H9 (cell line): ENCODE results near the gene RLF. TPM values are rescaled to one million over a fixed set of nuclear protein-coding genes. Genes with fewer than 3 reads are reported as not detected.
A peak's percentile ranks its signal among the peaks of the same experiment; 100 is the strongest.

Source experiments
- DNase-seq: peaks from one replicate; pipeline ENCODE4 v3.0.0-alpha.2; 2017
- H2AFZ ChIP-seq: one replicate; pipeline ENCODE4 v1.6.1; 2013; ENCODE audit warnings: mild to moderate bottlenecking, low read length, control low read depth, moderate library complexity
- H2AK5ac ChIP-seq: 2 replicates; pipeline ENCODE4 v1.6.1; 2013; ENCODE audit warnings: low read length, control low read depth, mixed read lengths; ENCODE audit not compliant: insufficient read length
- H2BK120ac ChIP-seq: one replicate; pipeline ENCODE4 v1.6.1; 2013; ENCODE audit warnings: low read depth, mild to moderate bottlenecking, low read length, control low read depth, inconsistent platforms; ENCODE audit not compliant: poor library complexity, severe bottlenecking
- H2BK12ac ChIP-seq: 2 replicates; pipeline ENCODE4 v1.6.1; 2013; ENCODE audit warnings: low read length, control low read depth, mixed read lengths, low read depth; ENCODE audit not compliant: insufficient read length
- H2BK15ac ChIP-seq: 2 replicates; pipeline ENCODE4 v1.6.1; 2013; ENCODE audit warnings: low read depth, low read length, control low read depth
- H2BK20ac ChIP-seq: one replicate; pipeline ENCODE4 v1.6.1; 2013; ENCODE audit warnings: low read depth, mild to moderate bottlenecking, low read length, control low read depth, inconsistent platforms; ENCODE audit not compliant: poor library complexity, severe bottlenecking
- H2BK5ac ChIP-seq: 2 replicates; pipeline ENCODE4 v1.6.1; 2013; ENCODE audit warnings: low read length, control low read depth, mixed read lengths; ENCODE audit not compliant: insufficient read length
- H3K14ac ChIP-seq: 2 replicates; pipeline ENCODE4 v1.6.1; 2013; ENCODE audit warnings: low read length, control low read depth; ENCODE audit not compliant: insufficient read depth
- H3K18ac ChIP-seq: 2 replicates; pipeline ENCODE4 v1.6.1; 2013; ENCODE audit warnings: low read depth, mild to moderate bottlenecking, mixed read lengths, low read length, control low read depth; ENCODE audit not compliant: insufficient read length
- H3K23ac ChIP-seq: 2 replicates; pipeline ENCODE4 v1.6.1; 2013; ENCODE audit warnings: low read length, control low read depth, mixed read lengths, low read depth; ENCODE audit not compliant: insufficient read length
- H3K23me2 ChIP-seq: 2 replicates; pipeline ENCODE4 v1.6.1; 2013; ENCODE audit warnings: low read depth, mild to moderate bottlenecking, mixed read lengths, low read length, control low read depth; ENCODE audit not compliant: insufficient read length, poor library complexity, severe bottlenecking
- H3K27ac ChIP-seq: 2 replicates; pipeline ENCODE4 v1.5.1; 2013; ENCODE audit warnings: low read length, control low read depth, mixed read lengths, low read depth; ENCODE audit not compliant: insufficient read length
- H3K27me3 ChIP-seq: 2 replicates; pipeline ENCODE4 v1.6.1; 2013; ENCODE audit warnings: low read length, control low read depth, inconsistent platforms; ENCODE audit not compliant: insufficient read depth
- H3K4ac ChIP-seq: 2 replicates; pipeline ENCODE4 v1.6.1; 2013; ENCODE audit warnings: low read depth, mild to moderate bottlenecking, control low read depth, inconsistent platforms, low read length, moderate library complexity
- H3K4me1 ChIP-seq: 2 replicates; pipeline ENCODE4 v1.6.1; 2013; ENCODE audit warnings: low read length, control low read depth, inconsistent platforms; ENCODE audit not compliant: insufficient read depth
- H3K4me2 ChIP-seq: 2 replicates; pipeline ENCODE4 v1.6.1; 2013; ENCODE audit warnings: low read length, control low read depth, mixed read lengths; ENCODE audit not compliant: insufficient read length, insufficient read depth
- H3K56ac ChIP-seq: 2 replicates; pipeline ENCODE4 v1.6.1; 2013; ENCODE audit warnings: low read depth, mild to moderate bottlenecking, mixed read lengths, low read length, control low read depth; ENCODE audit not compliant: insufficient read length
- H3K79me1 ChIP-seq: 2 replicates; pipeline ENCODE4 v1.6.1; 2013; ENCODE audit warnings: low read depth, mild to moderate bottlenecking, moderate library complexity, low read length, control low read depth, inconsistent platforms; ENCODE audit not compliant: insufficient read depth, poor library complexity, severe bottlenecking
- H3K79me2 ChIP-seq: 2 replicates; pipeline ENCODE4 v1.6.1; 2013; ENCODE audit warnings: low read length, control low read depth, inconsistent platforms; ENCODE audit not compliant: insufficient read depth
- H3K9ac ChIP-seq: 2 replicates; pipeline ENCODE4 v1.6.1; 2013; ENCODE audit warnings: low read length, control low read depth, mixed read lengths; ENCODE audit not compliant: insufficient read length; ENCODE audit errors: extremely low read depth
- H3K9me3 ChIP-seq: one replicate; pipeline ENCODE4 v1.6.1; 2013; ENCODE audit warnings: low read depth, low read length, inconsistent platforms; ENCODE audit not compliant: control insufficient read depth
- H3T11ph ChIP-seq: one replicate; pipeline ENCODE4 v1.6.1; 2013; ENCODE audit warnings: mild to moderate bottlenecking, low read length, control low read depth, inconsistent platforms
- H4K20me1 ChIP-seq: one replicate; pipeline ENCODE4 v1.6.1; 2013; ENCODE audit not compliant: control insufficient read depth, insufficient read length, insufficient read depth
- H4K5ac ChIP-seq: 2 replicates; pipeline ENCODE4 v1.6.1; 2013; ENCODE audit warnings: low read depth, mild to moderate bottlenecking, mixed read lengths, low read length, control low read depth; ENCODE audit not compliant: insufficient read length
- H4K8ac ChIP-seq: replicated peaks from 2 replicates; pipeline ENCODE4 v1.6.1; 2013; ENCODE audit warnings: low read length, control low read depth, mixed read lengths, low read depth; ENCODE audit not compliant: insufficient read length
- H4K91ac ChIP-seq: 2 replicates; pipeline ENCODE4 v1.6.1; 2013; ENCODE audit warnings: low read depth, mild to moderate bottlenecking, moderate library complexity, mixed read lengths, low read length, control low read depth; ENCODE audit not compliant: insufficient read length
- H3K27ac Mint-ChIP-seq, 3 experiments: 2 replicates in 2 of 3; 3 replicates in 1 of 3; pipeline ENCODE4 v1.8.0; 2020 to 2021; ENCODE audit warnings: mixed read lengths in 3 of 3, mild to moderate bottlenecking in 1 of 3, moderate library complexity in 1 of 3
- H3K27me3 Mint-ChIP-seq: 2 replicates; pipeline ENCODE4 v1.8.0; 2021; ENCODE audit warnings: low read depth, mild to moderate bottlenecking, moderate library complexity, mixed read lengths
- H3K36me3 Mint-ChIP-seq, 3 experiments: 2 replicates in 2 of 3; 3 replicates in 1 of 3; pipeline ENCODE4 v1.8.0; 2020 to 2021; ENCODE audit warnings: low read depth in 3 of 3, mixed read lengths in 3 of 3; ENCODE audit not compliant: insufficient read depth in 1 of 3
- H3K4me1 Mint-ChIP-seq, 2 experiments: 2 replicates each; pipeline ENCODE4 v1.8.0; 2020; ENCODE audit warnings: mixed read lengths in 2 of 2
- H3K4me3 Mint-ChIP-seq, 2 experiments: 2 replicates in 1 of 2; 3 replicates in 1 of 2; pipeline ENCODE4 v1.8.0; 2020 to 2021; ENCODE audit warnings: mild to moderate bottlenecking in 2 of 2, mixed read lengths in 2 of 2, moderate library complexity in 1 of 2
- H3K9me3 Mint-ChIP-seq, 2 experiments: 2 replicates in 1 of 2; 3 replicates in 1 of 2; pipeline ENCODE4 v1.8.0; 2020; ENCODE audit warnings: mild to moderate bottlenecking in 2 of 2, mixed read lengths in 2 of 2, moderate library complexity in 1 of 2
- WGBS: extraction: QIAGEN DNeasy Blood & Tissue Kit; methylation state at CpG from one replicate; pipeline ENCODE4 v1.1.7; 2013; ENCODE audit warnings: missing lambda C conversion rate, low lambda C conversion rate, mixed read lengths; ENCODE audit not compliant: insufficient read length; ENCODE audit errors: extremely low coverage; 5-methylcytosine and 5-hydroxymethylcytosine counted together
- total RNA-seq: library from RNA; stranded (reverse); gene quantifications from 2 replicates; pipeline ENCODE4 v1.2.1, GENCODE V29; 2021
- TF ChIP-seq, protein P1 (sequence below): fragments of 200-600 bp; sonication (generic); conservative IDR thresholded peaks from 3 replicates; pipeline ENCODE4 v1.8.0; 2021; ENCODE audit warnings: antibody characterized with exemption, mild to moderate bottlenecking

Gene RLF
- total RNA-seq, 1 experiment from 2014 or later: 19.2 TPM

DNA sequence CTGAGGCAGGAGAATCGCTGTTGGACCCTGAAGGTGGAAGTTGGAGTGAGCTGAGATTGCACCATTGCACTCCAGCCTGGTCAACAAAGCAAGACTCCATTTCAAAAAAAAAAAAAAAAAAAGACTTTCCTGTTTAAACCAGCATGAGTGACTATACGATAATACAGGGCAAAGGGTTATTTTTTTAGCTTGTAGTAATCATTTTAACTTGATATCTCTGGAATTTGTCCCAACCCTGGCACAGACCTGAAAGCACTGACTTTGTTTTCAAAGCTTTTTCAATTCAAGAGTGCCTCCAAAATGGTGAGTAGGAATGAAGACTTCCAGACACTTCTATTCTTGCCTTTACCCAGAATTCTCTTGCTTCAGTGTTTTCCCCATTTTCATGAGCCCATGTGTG lies 82.2 kb downstream of the RLF start:
- Histone ChIP-seq H2BK15ac (no peak overlapping the region), H2AFZ (no peak overlapping the region), H2AK5ac (no peak overlapping the region), H3K4ac (no peak overlapping the region), H2BK12ac (no peak overlapping the region), H2BK120ac (no peak overlapping the region), H2BK5ac (no peak overlapping the region), H3K23ac (no peak overlapping the region), H3K9me3 (no peaks in the 10 kb centered on the region), H3K4me1 (no peaks in the 10 kb centered on the region), H3K4me2 (no peak overlapping the region), H4K91ac (no peak overlapping the region), H3K79me2 (no peaks in the 10 kb centered on the region), H3K9ac (no peak overlapping the region), H3K27ac (no peak overlapping the region), H4K5ac (no peak overlapping the region), H3K23me2 (no peaks in the 10 kb centered on the region), H3K27me3 (peaks cover 2% of the 10 kb centered on the region; the same call in 1 of the 2 replicates), H3T11ph (no peak overlapping the region), H3K56ac (no peak overlapping the region), H3K79me1 (no peaks in the 10 kb centered on the region), H4K20me1 (no peaks in the 10 kb centered on the region), H2BK20ac (no peak overlapping the region), H3K18ac (no peak overlapping the region), H3K14ac (no peak overlapping the region), H4K8ac (no peak overlapping the region)
- WGBS: no CpG with 5 or more reads among the region's 2 CpGs
- no peak overlapping the region for H3K4me3 Mint-ChIP-seq
- no peak for DNase-seq
- H3K9me3 Mint-ChIP-seq: no peaks in the 10 kb centered on the region
- peaks cover 0 to 7% (median 2%) of the 10 kb centered on the region in 3 experiments; a peak in 4 of 7 replicates for H3K36me3 Mint-ChIP-seq
- H3K27ac Mint-ChIP-seq: peak overlapping the region in 1 of 3 experiments; percentile 31; a peak in 1 of 7 replicates
- H3K27me3 Mint-ChIP-seq: no peaks in the 10 kb centered on the region; the same call in 1 of the 2 replicates
- no peaks in the 10 kb centered on the region for H3K4me1 Mint-ChIP-seq
- TF ChIP-seq, protein P1, sequence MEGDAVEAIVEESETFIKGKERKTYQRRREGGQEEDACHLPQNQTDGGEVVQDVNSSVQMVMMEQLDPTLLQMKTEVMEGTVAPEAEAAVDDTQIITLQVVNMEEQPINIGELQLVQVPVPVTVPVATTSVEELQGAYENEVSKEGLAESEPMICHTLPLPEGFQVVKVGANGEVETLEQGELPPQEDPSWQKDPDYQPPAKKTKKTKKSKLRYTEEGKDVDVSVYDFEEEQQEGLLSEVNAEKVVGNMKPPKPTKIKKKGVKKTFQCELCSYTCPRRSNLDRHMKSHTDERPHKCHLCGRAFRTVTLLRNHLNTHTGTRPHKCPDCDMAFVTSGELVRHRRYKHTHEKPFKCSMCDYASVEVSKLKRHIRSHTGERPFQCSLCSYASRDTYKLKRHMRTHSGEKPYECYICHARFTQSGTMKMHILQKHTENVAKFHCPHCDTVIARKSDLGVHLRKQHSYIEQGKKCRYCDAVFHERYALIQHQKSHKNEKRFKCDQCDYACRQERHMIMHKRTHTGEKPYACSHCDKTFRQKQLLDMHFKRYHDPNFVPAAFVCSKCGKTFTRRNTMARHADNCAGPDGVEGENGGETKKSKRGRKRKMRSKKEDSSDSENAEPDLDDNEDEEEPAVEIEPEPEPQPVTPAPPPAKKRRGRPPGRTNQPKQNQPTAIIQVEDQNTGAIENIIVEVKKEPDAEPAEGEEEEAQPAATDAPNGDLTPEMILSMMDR: no peak
